HG03378 (cell line): ENCODE data around the gene NPAS3.

Experiments used
- ATAC-seq: cut with Tn5 transposase; IDR thresholded peaks from one replicate; pipeline ENCODE4 v1.9.1; 2021; ENCODE audit warnings: mild to moderate bottlenecking, moderate library complexity; ENCODE audit not compliant: unreplicated experiment

The NPAS3 gene

DNA sequence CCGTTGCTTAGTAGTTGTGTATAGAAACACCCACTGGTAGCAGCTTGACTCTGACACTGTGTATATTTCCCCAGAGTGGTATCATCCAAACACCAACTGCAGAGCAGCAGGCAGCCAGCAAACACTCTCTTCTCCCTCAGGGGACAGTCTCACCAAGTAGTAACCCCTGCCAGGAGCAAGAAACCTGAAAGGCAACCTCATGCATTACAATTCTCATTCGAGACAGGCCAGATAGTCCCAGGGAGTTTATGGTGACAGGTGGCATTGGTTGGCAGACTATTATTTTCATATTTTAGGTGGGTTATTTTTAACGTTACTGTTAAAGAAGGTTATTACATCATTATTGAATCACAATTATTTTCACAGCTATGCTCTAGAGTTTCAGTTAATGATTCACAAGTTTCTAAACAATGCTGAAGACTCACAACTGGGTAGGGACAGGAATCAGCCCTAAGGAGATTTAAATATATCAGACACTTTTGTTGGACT lies 789.4 kb downstream of the NPAS3 start:
- ATAC-seq = no peak

DNA sequence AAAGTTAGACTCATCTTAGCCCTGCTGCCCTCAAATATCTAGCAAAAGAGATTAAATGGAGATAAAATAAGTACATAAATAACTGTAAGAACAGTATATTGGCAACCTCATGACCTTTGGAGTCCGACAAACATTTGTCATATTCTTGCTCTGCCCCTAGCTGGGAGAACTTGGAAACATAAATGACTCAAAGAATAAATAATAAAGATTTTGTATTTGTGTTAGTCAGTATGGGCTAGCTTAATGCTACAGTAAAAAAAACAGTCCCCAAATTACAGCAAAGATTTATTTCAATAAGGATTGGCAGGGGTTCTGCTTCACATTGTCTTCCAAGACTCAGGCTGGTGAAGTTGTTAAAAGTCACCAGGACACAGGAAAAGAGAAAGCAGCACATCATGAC lies 791.5 kb downstream of the NPAS3 start:
- no peak for ATAC-seq

DNA sequence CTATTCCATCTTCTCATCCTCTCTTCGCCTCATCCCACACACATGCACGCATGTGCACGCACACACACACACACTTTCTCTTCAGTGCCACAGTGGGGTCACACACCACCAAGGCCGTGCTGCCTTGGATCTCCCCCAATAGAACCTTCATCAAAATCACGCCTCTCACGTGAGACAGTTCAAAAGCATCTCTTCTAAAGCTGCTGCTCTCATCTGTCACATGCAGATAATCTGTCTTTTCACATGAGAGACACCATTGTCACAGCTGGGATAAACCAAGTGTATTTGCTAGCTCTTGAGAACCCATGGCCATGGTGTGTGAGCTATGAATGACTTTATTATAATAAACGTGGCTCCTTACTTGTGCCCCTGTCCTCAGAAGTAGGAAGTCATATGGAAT lies 793.5 kb downstream of the NPAS3 start:
- ATAC-seq = no peak

- no peak for ATAC-seq
Measured at GRCh38 chr14:33733310-33733709, 794.6 kb downstream of the NPAS3 start.

DNA sequence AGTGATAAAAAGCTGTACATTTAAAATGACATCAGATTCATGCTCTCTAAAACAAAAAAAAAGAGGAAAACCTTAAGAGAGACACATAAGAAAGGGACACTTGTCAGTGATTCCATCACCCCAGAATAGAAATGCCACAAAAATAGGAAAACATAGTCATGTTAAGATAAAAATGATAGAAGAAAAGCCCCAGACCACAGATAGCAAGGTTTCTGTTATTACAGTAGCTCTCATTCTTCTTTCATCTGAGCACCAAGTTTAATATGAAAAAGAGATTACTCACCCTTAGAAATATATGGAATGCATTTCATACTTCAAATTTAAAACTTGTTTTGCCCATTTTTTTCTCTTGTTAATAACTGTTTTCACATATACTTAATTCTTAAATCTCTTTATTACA lies 795.0 kb downstream of the NPAS3 start:
- ATAC-seq = no peak

GRCh38 chr14:33734387-33734786 lies 795.7 kb downstream of the NPAS3 start:
- ATAC-seq = no peak

- ATAC-seq = no peak
Measured at GRCh38 chr14:33736299-33736825, 797.7 kb downstream of the NPAS3 start.

- no peak for ATAC-seq
Measured at GRCh38 chr14:33736979-33737378, 798.3 kb downstream of the NPAS3 start.

DNA sequence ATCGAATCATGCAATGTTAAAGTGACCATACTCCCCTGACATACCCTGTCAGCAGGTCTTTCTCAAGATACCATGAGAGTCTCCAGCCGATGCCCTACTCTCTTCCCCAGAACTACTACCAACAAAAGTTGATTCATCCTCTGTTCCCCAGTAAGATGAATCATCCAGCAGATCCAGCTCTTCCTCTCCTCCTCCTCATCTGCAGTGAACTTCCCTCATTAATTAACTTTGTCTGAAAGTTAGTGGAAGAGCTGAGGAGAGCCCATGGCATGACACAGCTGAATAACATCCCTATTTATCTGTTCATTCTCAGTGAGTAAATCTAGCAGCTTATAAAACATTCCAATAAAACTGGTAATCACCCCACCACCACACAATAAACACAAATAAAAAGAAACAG lies 798.8 kb downstream of the NPAS3 start:
- no peak for ATAC-seq

DNA sequence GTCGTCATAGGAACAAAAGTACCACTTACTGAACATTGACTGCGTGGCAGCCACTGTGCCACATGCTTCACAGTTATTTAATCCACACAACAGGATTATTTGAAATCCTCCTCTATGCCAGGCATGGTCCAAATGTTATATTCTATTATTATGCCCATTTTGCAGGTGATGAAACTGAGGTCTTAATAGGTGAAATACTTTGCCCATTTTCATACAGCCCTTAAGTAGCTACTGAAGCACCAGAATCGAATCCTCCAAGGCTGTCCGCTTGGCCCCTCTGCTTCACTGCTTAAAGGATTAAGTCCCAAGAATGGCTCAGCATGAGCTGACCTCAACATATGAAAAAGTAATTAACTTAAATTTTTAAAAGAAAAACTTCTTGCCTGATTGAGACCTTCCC lies 799.4 kb downstream of the NPAS3 start:
- no peak for ATAC-seq

DNA sequence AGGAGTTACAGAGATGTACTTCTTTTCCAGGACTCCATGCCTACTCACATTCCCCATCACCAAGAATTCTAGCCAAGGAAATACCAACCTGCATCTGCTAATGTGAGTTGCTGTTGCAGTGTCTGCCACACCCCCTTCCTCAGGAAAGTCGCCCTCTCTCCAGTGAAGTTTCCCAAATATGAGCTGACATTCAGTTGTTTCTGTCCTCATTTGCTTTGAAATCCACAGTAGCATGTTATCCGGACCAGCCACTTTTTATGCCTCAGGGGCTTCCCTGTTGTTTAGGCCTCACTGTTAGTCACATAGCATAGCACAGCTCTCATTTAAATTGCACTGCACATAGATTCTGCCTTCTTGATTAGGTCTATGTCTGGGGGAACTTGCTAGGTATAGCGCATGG lies 799.8 kb downstream of the NPAS3 start:
- no peak for ATAC-seq

GRCh38 chr14:33740531-33740930 lies 801.9 kb downstream of the NPAS3 start:
- ATAC-seq = no peak

DNA sequence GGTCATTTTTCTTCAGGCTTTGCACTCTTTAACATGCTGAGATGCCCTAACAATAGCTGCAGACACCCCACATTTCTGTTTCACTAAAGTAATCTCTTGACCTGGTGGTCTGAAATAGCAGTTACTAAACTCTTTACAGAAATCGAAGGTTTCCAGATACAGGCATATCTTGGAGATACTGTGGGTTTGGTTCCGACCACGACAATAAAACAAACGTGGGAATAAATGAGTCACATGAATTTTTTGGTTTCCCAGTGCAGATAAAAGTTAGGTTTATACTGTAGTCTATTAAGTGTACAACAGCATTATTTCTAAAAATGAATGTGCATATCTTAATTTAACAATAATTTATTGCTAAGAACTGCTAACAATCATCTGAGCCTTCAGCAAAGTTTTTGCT lies 803.5 kb downstream of the NPAS3 start:
- ATAC-seq = no peak

DNA sequence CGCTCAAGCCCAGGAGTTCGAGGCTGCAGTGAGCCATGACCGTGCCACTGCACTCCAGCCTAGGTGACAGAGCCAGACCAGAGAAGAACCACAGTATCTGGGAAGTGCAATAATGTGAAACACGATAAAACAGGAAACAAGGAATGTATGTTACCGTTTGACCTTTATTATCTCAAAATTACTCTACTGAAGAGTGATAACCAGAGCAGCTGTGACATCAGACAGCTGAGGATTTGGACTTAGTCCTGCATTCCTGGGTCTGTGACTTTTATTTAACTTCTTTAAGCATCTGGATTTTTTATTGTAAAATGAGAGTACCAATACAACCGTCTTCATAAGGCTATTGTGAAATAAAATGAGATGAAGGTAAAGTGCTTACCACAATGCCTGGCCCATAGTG lies 806.5 kb downstream of the NPAS3 start:
- ATAC-seq = no peak

DNA sequence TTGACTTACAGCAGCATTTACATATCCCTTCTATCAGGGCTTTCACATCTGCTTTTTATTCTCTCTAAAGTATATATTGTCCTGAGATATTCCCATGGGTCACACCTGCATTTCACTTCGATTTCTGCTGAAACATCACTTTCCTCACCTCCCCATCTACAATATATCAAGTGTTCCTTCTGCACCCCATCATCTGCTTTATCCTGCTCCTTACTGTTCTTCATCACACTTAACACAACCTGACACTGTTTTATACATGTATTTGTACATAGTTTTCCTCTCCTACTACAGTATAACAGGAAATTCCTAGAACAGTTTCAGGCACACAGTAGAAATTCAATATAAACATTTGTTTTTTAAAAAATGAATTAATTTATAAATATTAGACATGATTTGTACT lies 809.1 kb downstream of the NPAS3 start:
- no peak for ATAC-seq

DNA sequence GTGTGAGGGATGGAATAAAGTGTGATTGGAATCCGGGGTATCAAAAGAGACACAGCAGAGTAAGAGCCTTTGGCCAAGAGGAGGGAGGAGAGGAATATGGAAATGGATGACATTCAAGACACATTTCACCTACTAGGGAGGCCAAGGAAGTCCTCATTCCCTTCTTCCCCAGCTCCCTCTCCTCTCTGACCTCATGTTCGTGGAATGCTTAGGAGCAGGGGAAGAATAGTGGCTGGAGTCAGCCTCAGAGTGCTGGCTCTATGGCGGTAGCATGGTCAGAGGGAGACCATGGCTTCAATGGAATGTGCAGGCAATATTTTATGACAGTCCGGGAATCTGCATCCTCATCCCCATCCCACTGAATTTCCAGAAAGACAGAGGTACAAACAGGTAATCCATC lies 815.6 kb downstream of the NPAS3 start:
- ATAC-seq = no peak

DNA sequence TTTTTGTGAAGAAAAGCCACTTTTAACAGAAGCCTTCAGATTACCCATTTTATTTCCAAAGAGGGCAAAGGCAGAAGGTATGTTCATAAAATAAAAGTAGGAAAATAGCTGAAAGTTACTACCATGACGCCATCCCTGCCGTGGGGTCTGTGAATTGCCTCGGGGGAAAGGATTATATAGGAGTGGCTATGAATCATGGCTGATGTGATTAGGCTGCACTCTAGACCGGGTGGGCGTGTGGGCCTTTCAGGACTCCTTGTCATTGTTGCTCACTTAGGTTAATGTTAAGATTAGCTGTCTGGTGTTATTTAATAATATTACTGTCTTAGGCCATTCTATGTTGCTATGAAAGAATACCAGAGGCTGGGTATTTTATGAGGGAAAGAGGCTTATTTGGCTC lies 816.7 kb downstream of the NPAS3 start:
- ATAC-seq = no peak

DNA sequence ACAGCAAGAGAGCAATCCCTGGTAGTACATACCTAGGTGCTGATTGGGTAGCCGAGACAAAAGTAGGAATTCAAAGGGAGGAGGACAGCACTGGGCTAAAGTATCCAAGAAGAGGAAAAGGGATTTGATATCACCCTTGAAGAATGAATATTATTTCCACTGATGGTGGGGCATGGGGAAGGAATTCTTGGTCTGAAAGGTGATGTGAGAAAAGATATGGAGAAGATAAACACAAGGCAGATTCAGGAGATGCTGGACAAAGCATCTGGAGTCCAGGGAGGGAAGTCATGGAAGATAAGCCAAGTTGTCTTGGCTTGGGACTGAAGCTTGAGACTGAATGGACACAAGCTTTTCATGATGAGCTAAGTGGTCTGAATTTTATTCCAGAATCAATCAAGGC lies 818.2 kb downstream of the NPAS3 start:
- ATAC-seq = no peak

DNA sequence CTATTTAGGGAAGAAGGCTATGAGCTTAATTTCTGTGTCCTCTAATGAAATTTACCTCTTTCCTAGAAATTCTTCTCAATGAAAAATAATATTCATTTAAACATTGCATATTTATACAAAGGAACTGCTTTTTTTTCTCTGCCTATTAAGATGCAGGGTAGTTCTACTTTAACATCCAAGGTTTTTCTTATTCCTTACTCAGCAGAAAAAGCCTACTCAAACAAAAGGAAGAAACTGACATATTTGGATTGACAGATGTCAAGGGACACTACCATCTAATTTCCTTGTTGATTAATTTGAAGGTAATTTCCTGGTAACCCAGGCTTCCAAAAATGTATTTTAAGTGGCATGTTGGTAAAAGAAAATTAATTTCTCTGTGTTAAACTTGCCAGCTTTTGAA lies 819.9 kb downstream of the NPAS3 start:
- ATAC-seq = no peak

GRCh38 chr14:33762161-33762851 lies 823.6 kb downstream of the NPAS3 start:
- no peak for ATAC-seq

GRCh38 chr14:33764876-33765650 lies 826.4 kb downstream of the NPAS3 start:
- ATAC-seq = no peak
